Muscle layer of duodenum (tissue), 2 donors: ENCODE results near the gene TMC8.
A peak's percentile ranks its signal among the peaks of the same experiment; 100 is the strongest.
"Not testable (repeated sequence)": the region's sequence is repeated elsewhere in the genome, so short reads cannot be mapped to it uniquely, and the experiment has no call there.

Experiments
- H3K27ac ChIP-seq: one replicate; pipeline ENCODE4 v1.7.0; 2013; ENCODE audit warnings: mild to moderate bottlenecking, low read length
- H3K27me3 ChIP-seq: one replicate; pipeline ENCODE4 v1.7.0; 2013; ENCODE audit warnings: low read depth, mild to moderate bottlenecking, control low read depth, low read length
- H3K36me3 ChIP-seq, 2 donors: one replicate each; pipeline ENCODE4 v1.7.0; 2013; ENCODE audit warnings: low read length in 2 of 2, control low read depth in 1 of 2, mild to moderate bottlenecking in 1 of 2; ENCODE audit not compliant: insufficient read depth in 2 of 2, control insufficient read depth in 1 of 2
- H3K4me1 ChIP-seq, 2 donors: one replicate each; pipeline ENCODE4 v1.7.0; 2013; ENCODE audit warnings: low read length in 2 of 2, mild to moderate bottlenecking in 2 of 2, control low read depth in 1 of 2, moderate library complexity in 1 of 2; ENCODE audit not compliant: insufficient read depth in 2 of 2, control insufficient read depth in 1 of 2
- H3K4me3 ChIP-seq, 2 donors: one replicate each; pipeline ENCODE4 v1.7.0; 2013; ENCODE audit warnings: low read length in 2 of 2, low read depth in 1 of 2, mild to moderate bottlenecking in 1 of 2
- H3K9me3 ChIP-seq, 2 donors: one replicate each; pipeline ENCODE4 v1.7.0; 2013; ENCODE audit warnings: low read length in 2 of 2, control low read depth in 1 of 2, mild to moderate bottlenecking in 1 of 2; ENCODE audit not compliant: control insufficient read depth in 1 of 2
- donor health status: healthy.

The TMC8 gene

GRCh38 chr17:78132084-78132676, 1.6 kb downstream of the TMC8 start:
- Histone ChIP-seq H3K9me3 (no peaks in the 10 kb centered on the region), H3K27me3 (no peaks in the 10 kb centered on the region), H3K27ac (no peak overlapping the region), H3K4me3 (peak overlapping the region in 1 of 2 donors; percentile 49), H3K36me3 (no peaks in the 10 kb centered on the region), H3K4me1 (peaks cover 7 to 46% of the 10 kb centered on the region in 2 donors)

GRCh38 chr17:78132767-78133178, 2.2 kb downstream of the TMC8 start:
- H3K36me3 ChIP-seq, result no peaks in the 10 kb centered on the region
- no peaks in the 10 kb centered on the region for H3K9me3 ChIP-seq
- no peak overlapping the region for H3K4me3 ChIP-seq
- peaks cover 5 to 40% of the 10 kb centered on the region in 2 donors for H3K4me1 ChIP-seq
- H3K27ac ChIP-seq, result no peak overlapping the region
- no peaks in the 10 kb centered on the region for H3K27me3 ChIP-seq

- H3K4me1 ChIP-seq, result peaks cover 5 to 34% of the 10 kb centered on the region in 2 donors
- no peak overlapping the region for H3K4me3 ChIP-seq
- no peak overlapping the region for H3K27ac ChIP-seq
- no peaks in the 10 kb centered on the region for H3K36me3 ChIP-seq
- no peaks in the 10 kb centered on the region for H3K9me3 ChIP-seq
- H3K27me3 ChIP-seq, result no peaks in the 10 kb centered on the region
These were observed 2.8 kb downstream of the TMC8 start for GRCh38 chr17:78133179-78133951.

GRCh38 chr17:78133971-78134898, 3.7 kb downstream of the TMC8 start:
- Histone ChIP-seq H3K27me3 (no peaks in the 10 kb centered on the region), H3K4me1 (peaks cover 5 to 26% of the 10 kb centered on the region in 2 donors), H3K36me3 (no peaks in the 10 kb centered on the region), H3K27ac (no peak overlapping the region), H3K4me3 (no peak overlapping the region), H3K9me3 (no peaks in the 10 kb centered on the region)

DNA sequence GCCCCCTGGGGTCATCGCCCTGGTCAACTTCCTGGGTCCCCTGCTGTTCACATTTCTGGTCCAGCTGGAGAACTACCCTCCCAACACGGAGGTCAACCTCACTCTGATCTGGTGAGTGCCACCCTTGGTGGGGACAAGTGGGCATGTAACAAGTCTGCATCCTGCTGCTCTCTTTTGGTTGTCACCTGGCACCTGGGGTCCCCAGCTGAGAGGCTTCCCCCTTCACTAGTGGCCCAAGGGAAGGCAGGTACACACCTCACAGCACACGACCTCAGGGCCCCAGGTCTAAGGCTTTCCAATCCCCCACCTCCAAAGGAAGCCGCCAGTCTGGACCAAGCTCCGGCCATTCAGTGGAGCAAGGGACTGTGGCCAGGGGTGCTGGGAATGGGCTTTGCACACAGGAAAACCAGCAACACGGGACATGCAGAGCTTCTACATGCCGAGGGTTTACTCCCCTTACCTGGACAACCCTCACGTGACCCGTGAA, 4.4 kb downstream of the TMC8 start:
- H3K36me3 ChIP-seq, result no peaks in the 10 kb centered on the region
- no peaks in the 10 kb centered on the region for H3K9me3 ChIP-seq
- H3K4me1 ChIP-seq, result peaks cover 1 to 21% of the 10 kb centered on the region in 2 donors
- H3K27ac ChIP-seq, result no peak overlapping the region
- no peaks in the 10 kb centered on the region for H3K27me3 ChIP-seq
- no peak overlapping the region for H3K4me3 ChIP-seq

DNA sequence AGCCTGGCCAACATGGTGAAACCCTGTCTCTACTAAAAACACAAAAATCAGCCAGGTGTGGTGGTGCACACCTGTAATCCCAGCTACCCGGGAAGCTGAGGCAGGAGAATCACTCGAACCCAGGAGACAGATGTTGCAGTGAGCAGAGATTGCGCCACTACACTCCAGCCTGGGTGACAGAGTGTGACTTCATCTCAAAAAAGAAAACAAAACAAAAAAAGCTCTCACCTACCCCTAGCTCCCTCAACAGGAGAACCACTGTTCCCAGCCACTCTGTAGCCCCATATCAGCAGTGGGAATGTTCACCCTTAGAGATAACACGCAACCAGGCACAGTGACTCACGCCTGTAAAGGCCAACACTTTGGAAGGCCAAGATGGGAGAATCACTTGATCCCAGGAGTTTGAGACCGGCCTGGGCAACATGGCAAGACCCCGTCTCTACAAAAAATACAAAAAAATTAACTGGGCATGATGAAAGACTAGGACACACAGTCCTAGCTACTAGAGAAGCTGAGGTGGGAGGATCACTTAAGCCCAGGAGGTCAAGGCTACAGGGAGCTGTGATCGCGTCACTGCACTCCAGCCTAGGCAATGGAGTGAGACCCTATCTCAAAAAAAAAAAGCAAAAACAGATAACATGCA, 5.4 kb downstream of the TMC8 start:
- Histone ChIP-seq H3K4me3 (no peak overlapping the region), H3K27me3 (no peaks in the 10 kb centered on the region), H3K9me3 (no peaks in the 10 kb centered on the region), H3K27ac (no peak overlapping the region), H3K4me1 (peaks cover 0 to 25% of the 10 kb centered on the region in 2 donors), H3K36me3 (no peaks in the 10 kb centered on the region)

DNA sequence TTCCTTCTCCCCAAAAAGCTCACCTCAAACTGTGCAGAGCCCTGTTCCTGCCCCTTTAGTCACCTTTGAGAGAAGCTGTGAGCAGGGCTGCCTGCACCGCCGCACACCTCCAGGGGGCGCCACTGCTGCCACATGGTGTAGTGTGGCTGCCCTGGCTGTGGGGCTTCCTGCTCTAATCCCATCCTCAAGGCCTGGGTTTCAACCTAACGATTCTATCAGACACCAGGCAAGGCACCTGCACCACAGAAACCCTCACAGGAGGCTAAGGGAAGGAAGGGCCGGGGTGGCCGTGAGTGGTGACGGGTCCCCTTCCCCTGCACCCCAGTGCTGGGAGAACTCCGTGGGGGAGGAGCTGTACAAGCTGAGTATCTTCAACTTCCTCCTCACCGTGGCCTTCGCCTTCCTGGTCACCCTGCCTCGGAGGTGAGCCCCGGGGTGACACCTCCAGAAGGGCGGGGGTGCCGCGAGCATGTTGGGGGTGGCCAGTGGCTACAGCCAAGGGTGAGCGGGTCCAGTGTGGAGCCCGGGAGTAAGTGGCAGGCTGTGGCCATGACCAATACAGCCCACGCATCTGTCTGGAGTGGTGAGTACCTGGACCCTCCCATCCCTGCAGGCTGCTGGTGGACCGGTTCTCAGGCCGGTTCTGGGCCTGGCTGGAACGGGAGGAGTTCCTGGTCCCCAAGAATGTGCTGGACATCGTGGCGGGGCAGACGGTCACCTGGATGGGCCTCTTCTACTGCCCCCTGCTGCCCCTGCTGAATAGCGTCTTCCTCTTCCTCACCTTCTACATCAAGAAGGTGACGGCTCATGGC, 7.0 kb downstream of the TMC8 start:
- Histone ChIP-seq H3K27me3 (no peaks in the 10 kb centered on the region), H3K36me3 (no peaks in the 10 kb centered on the region), H3K9me3 (no peaks in the 10 kb centered on the region), H3K4me1 (peaks cover 0 to 8% of the 10 kb centered on the region in 2 donors), H3K27ac (no peak overlapping the region), H3K4me3 (no peak overlapping the region)

DNA sequence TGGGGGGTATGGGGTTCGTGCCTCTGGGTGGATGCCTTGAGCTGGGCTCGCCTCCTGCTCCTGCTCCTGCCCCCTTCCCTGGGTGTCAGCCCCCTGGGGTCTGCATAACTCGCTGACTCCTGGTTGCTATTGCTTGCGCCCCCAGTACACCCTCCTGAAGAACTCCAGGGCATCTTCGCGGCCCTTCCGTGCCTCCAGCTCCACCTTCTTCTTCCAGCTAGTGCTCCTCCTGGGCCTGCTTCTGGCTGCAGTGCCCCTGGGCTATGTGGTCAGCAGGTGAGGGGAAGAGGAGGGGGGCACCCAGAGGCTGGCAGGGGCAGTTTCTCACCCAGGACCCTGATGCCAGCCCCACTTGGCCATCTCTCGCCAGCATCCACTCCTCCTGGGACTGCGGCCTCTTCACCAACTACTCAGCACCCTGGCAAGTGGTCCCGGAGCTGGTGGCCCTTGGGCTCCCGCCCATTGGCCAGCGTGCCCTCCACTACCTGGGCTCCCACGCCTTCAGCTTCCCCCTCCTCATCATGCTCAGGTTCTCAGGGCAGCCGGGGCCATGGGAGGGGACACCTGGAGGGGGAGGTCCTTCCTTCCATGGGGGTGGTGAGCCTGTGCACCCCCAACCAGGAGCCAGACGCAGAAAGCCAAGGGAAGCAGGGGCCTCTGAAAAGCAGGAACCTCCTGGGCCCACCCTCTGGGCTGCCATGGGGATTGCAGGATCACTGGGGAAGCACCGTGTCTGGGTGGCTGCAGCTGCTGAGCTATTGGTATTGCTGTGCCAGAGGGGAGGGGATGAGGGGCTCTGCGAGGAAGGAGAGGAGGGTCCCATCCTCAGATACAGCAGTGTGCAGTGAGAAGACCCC, 7.9 kb downstream of the TMC8 start:
- H3K4me3 ChIP-seq, result no peak overlapping the region
- peaks cover 0 to 9% of the 10 kb centered on the region in 2 donors for H3K4me1 ChIP-seq
- no peaks in the 10 kb centered on the region for H3K27me3 ChIP-seq
- H3K9me3 ChIP-seq, result no peaks in the 10 kb centered on the region
- H3K36me3 ChIP-seq, result no peaks in the 10 kb centered on the region
- no peak overlapping the region for H3K27ac ChIP-seq

GRCh38 chr17:78139861-78140168, 9.2 kb downstream of the TMC8 start:
- not testable (repeated sequence) for H3K27ac ChIP-seq, H3K36me3 ChIP-seq
- peaks cover 6 to 23% of the 10 kb centered on the region in 2 donors for H3K4me1 ChIP-seq

More at GRCh38 chr17:78139861-78140168, 9.2 kb downstream of the TMC8 start:
- H3K4me3 ChIP-seq, H3K9me3 ChIP-seq, H3K27me3 ChIP-seq: not testable (repeated sequence)
